Uterus (tissue), 4 donors: ENCODE data around the gene FBXO22. TPM values are rescaled to one million over a fixed set of nuclear protein-coding genes. Genes with fewer than 3 reads are reported as not detected.

ENCODE experiments used
- DNase-seq, 2 donors: peaks; one replicate each; pipeline ENCODE4 v3.0.0-alpha.2; 2019 to 2020
- H3K27ac ChIP-seq, 2 donors: fragments of 200-600 bp; sonication (generic); 1 replicate in 1 of 2; 2 replicates in 1 of 2; pipeline ENCODE4 v1.5.1; 2016 to 2018
- H3K27me3 ChIP-seq, 2 donors: fragments of 200-600 bp; sonication (generic); one replicate each; pipeline ENCODE4 v1.5.1; 2018 to 2019; ENCODE audit warnings: control low read depth in 1 of 2
- H3K36me3 ChIP-seq, 2 donors: fragments of 200-600 bp; sonication (generic); one replicate each; pipeline ENCODE4 v1.5.1; 2019; ENCODE audit warnings: control low read depth in 1 of 2
- H3K4me1 ChIP-seq, 2 donors: fragments of 200-600 bp; sonication (generic); one replicate each; pipeline ENCODE4 v1.5.1; 2018 to 2019; ENCODE audit warnings: control low read depth in 1 of 2
- H3K4me3 ChIP-seq, 2 donors: fragments of 200-600 bp; sonication (generic); 1 replicate in 1 of 2; 2 replicates in 1 of 2; pipeline ENCODE4 v1.5.1; 2018 to 2019; ENCODE audit warnings: mild to moderate bottlenecking in 1 of 2
- H3K9me3 ChIP-seq, 2 donors: fragments of 200-600 bp; sonication (generic); one replicate each; pipeline ENCODE4 v1.5.1; 2019; ENCODE audit warnings: control low read depth in 1 of 2
- POLR2A ChIP-seq, 2 donors: fragments of 450-650 bp; IDR thresholded peaks; one replicate each; pipeline ENCODE4 v1.6.1; 2016; ENCODE audit warnings: antibody characterized with exemption in 2 of 2, mild to moderate bottlenecking in 1 of 2, moderate library complexity in 1 of 2
- intact Hi-C: fragments of 100-400 bp; cut with DNase I; formaldehyde crosslinking; loops from one replicate; pipeline ENCODE4 v1.15.1; 2023; ENCODE audit warnings: low total_unique reads
- total RNA-seq, 4 donors: library from RNA; depleted of rRNA in 3 of 4; stranded (reverse); fragments of >200 nt in 3 of 4; gene quantifications; one replicate each; pipeline versions ENCODE4 v1.1.0 to v1.2.4, GENCODE V29; 2014 to 2023
- TF ChIP-seq, protein P1 (sequence below), 4 experiments: fragments of 200-600 bp in 2 of 4; fragments of 450-650 bp in 2 of 4; sonication (generic) in 2 of 4; IDR thresholded peaks; one replicate each; pipeline ENCODE4 v1.5.1; 2016 to 2019; ENCODE audit warnings: antibody characterized with exemption in 4 of 4, mild to moderate bottlenecking in 2 of 4, moderate library complexity in 1 of 4
- donor health status: DM: yes; HTN: yes; CAD: no.

FBXO22 gene
- total RNA-seq, result 10 to 100 TPM in 3 of 4 donors, 1 to 10 TPM in 1; 5.4 to 41.7 (median 17.9) TPM

DNA sequence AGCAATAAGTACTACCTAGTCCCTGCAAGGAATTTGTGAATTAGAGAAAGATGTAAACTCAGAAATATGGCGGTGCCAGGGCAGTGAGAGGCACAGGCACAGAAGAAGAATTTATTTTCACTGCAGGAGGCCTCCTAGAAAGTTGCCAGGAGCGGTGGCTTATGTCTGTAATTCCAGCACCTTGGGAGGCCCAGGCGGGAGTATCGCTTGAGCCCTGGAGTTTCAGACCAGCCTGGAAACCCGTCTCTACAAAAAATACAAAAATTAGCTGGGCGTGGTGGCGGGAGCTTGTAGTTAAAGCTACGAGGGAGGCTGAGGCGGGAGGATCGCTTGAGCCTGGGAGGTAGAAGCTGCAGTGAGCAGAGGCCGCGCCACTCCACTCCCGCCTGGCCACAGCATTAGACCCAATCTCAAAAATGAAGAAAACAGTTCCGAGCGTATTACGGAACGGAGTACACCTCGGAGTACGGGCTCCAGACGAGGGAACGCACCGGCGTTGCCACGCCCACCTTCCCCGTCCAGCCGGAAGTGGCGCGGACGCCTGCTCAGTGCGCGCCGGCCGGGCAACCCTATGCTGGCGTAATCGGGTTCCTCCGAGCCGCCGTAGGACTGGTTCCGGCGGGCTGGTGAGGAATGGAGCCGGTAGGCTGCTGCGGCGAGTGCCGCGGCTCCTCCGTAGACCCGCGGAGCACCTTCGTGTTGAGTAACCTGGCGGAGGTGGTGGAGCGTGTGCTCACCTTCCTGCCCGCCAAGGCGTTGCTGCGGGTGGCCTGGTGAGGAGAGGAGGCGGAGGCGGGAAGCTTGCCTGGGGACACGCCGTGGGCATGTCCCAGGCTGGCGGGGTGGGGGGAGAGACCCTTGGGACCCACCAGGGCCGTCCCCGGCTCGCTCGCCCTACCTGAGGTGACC lies at the start of gene FBXO22:
TSS of gene FBXO22 (plus strand) at position 548 of the 909 bp plus-strand sequence. CDS start at position 634, 86 bp downstream.
- Histone ChIP-seq H3K4me1 (no peaks in the 10 kb centered on the region), H3K27me3 (no peaks in the 10 kb centered on the region), H3K27ac (peak within 1 kb of the TSS; percentile 73 to 74), H3K9me3 (no peaks in the 10 kb centered on the region), H3K4me3 (peak within 1 kb of the TSS; percentile 89 to 94), H3K36me3 (no peaks in the 10 kb centered on the region)
- intact Hi-C loops, result no loop called here
- TF ChIP-seq POLR2A (IDR thresholded peaks at IDR 0.05), result peak; percentile 12 to 66
- TF ChIP-seq, protein P1, sequence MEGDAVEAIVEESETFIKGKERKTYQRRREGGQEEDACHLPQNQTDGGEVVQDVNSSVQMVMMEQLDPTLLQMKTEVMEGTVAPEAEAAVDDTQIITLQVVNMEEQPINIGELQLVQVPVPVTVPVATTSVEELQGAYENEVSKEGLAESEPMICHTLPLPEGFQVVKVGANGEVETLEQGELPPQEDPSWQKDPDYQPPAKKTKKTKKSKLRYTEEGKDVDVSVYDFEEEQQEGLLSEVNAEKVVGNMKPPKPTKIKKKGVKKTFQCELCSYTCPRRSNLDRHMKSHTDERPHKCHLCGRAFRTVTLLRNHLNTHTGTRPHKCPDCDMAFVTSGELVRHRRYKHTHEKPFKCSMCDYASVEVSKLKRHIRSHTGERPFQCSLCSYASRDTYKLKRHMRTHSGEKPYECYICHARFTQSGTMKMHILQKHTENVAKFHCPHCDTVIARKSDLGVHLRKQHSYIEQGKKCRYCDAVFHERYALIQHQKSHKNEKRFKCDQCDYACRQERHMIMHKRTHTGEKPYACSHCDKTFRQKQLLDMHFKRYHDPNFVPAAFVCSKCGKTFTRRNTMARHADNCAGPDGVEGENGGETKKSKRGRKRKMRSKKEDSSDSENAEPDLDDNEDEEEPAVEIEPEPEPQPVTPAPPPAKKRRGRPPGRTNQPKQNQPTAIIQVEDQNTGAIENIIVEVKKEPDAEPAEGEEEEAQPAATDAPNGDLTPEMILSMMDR (IDR thresholded peaks at IDR 0.05), result no peak
- peak; percentile 81 to 88 for DNase-seq

DNA sequence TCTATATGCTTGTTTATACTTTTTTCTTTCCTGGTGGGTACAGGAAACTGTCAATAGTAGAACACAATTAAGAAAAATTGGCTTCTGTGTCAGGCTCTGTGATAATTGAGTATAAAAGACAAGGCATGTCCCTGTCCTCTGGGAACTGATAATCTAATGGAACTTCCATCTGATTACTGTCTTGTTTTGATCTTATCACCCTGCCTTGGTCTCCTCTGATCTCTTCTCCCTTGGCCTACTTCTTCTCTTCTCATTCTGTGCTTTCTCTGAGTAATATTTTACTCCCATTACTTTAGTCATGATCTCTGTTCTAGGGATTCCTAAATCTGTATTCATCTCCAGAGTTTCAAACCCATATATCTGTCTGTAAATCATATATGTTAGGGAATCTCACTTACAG lies 45.8 kb upstream of the FBXO22 start:
- Histone ChIP-seq H3K4me1 (no peaks in the 10 kb centered on the region), H3K27me3 (no peaks in the 10 kb centered on the region), H3K9me3 (no peaks in the 10 kb centered on the region), H3K27ac (no peak overlapping the region), H3K4me3 (no peak overlapping the region), H3K36me3 (no peaks in the 10 kb centered on the region)
- TF ChIP-seq, protein P1 (IDR thresholded peaks at IDR 0.05), result no peak
- TF ChIP-seq POLR2A (IDR thresholded peaks at IDR 0.05), result no peak
- intact Hi-C loops, result no loop called here
- DNase-seq, result no peak

DNA sequence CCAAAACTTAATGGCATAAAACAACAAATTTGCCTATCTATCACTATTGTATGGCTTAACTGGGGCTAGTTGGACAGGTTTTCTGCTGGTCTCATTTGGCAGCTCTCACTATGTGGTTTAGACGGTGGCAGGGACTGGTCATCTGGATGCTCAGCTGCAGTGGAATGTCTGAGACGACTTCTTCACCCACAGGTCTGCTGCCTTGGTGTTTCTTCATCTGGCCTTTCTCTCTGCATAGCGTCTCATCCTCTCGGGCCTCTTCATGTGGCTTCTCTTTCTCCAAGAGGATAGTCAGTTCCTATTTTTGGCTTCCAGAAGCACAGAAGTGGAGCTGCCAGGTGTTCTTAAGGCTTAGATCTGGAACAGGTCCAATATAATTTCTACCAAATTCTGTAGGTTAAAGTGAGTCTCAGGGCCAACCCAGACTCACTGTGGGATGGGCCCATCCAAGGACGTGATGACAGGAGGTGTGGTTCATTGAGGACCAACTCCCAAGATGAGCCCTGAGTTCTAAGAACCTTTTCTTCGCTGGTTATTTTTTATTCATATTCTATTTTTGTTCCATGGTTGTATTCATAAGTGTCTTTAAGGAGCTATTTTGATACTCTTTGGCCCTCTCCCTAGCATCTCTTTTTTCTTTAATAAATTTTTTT lies 41.8 kb upstream of the FBXO22 start:
- TF ChIP-seq, protein P1 (IDR thresholded peaks at IDR 0.05), result no peak
- TF ChIP-seq POLR2A (IDR thresholded peaks at IDR 0.05), result no peak
- no peak overlapping the region for H3K27ac ChIP-seq
- no peaks in the 10 kb centered on the region for H3K4me1 ChIP-seq
- H3K9me3 ChIP-seq, result no peaks in the 10 kb centered on the region
- intact Hi-C loops, result no loop called here
- H3K27me3 ChIP-seq, result no peaks in the 10 kb centered on the region
- H3K36me3 ChIP-seq, result no peaks in the 10 kb centered on the region
- no peak overlapping the region for H3K4me3 ChIP-seq
- DNase-seq, result no peak

DNA sequence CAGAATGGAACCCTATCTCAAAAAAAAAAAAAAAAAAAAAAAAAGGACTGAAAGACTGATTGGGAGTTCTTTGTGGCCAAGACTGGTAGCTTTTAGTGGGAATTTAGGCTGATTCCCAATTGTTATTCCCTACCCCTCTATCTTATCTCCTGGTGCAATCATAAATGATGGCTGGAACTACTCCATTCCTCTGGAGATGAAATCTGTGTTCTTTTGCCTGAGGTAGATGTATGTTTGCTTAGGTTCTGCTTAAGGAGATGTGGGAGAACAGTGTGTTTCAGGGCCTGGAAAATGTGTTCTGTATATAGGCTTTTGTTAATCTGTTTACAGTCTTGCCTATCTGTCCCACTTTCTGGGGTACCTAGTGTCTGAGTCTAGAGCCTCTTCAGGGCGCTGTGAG lies 40.9 kb upstream of the FBXO22 start:
- Histone ChIP-seq H3K4me3 (no peak overlapping the region), H3K27me3 (no peaks in the 10 kb centered on the region), H3K9me3 (no peaks in the 10 kb centered on the region), H3K36me3 (no peaks in the 10 kb centered on the region), H3K4me1 (no peaks in the 10 kb centered on the region), H3K27ac (no peak overlapping the region)
- intact Hi-C loops, result no loop called here
- DNase-seq, result no peak
- no peak for TF ChIP-seq POLR2A (IDR thresholded peaks at IDR 0.05)
- TF ChIP-seq, protein P1 (IDR thresholded peaks at IDR 0.05), result no peak
